ENCODE data around the gene BCLAF1.
"Not testable (repeated sequence)": the region's sequence is repeated elsewhere in the genome, so short reads cannot be mapped to it uniquely, and the experiment has no call there.

GRCh38 chr6:136308469-136308868 is 18.8 kb upstream of the BCLAF1 start:
- TF ChIP-seq CTCF (optimal IDR thresholded peaks at IDR 0.05 in 1 of 3, IDR thresholded peaks at IDR 0.05 in 1 of 3, conservative IDR thresholded peaks at IDR 0.05 in 1 of 3; ENCODE audit: extremely low read depth in 1 of 3, insufficient read depth in 2 of 3, low read length in 3 of 3); EZH2 (IDR thresholded peaks at IDR 0.05; ENCODE audit: low read length): not testable (repeated sequence)

Measured in keratinocyte (primary cell).